HG03139 (cell line): ENCODE results near the gene MYL12B.
A peak's percentile ranks its signal among the peaks of the same experiment; 100 is the strongest.
"Not testable (repeated sequence)": the region's sequence is repeated elsewhere in the genome, so short reads cannot be mapped to it uniquely, and the experiment has no call there.

ENCODE experiments used
- ATAC-seq: cut with Tn5 transposase; IDR thresholded peaks from one replicate; pipeline ENCODE4 v1.9.1; 2021; ENCODE audit not compliant: unreplicated experiment

The MYL12B gene

DNA sequence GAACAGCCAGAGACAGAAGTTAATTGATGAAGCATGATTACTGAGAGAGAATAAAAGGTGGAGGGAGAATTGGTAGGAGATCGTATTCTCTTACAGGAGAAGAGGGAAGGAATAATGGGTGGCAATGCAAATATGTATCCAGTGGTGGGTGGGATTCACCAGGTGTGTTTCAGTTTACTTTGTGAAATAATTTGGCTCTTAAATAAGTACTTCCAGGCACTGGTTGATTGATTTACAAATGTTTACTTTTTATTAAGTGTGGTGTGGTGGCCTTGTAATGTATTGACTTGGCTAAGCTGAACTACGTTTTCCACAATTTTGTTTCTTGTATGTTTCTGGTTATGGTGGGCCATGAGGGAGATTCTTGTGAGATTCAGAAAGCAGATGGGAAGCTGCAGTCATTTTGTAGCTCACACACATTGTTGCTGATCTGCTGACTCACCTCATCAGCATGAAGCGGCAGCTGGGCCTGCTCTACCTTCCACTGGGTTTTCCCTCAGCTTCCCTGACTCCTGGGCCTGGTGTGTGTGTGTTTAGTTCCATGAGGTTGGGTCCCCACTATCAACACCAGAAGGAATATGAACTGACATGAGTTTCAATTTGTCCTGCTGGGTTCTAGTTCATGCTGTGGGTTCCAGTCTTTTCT is 32.6 kb downstream of the MYL12B start:
- ATAC-seq, result no peak

DNA sequence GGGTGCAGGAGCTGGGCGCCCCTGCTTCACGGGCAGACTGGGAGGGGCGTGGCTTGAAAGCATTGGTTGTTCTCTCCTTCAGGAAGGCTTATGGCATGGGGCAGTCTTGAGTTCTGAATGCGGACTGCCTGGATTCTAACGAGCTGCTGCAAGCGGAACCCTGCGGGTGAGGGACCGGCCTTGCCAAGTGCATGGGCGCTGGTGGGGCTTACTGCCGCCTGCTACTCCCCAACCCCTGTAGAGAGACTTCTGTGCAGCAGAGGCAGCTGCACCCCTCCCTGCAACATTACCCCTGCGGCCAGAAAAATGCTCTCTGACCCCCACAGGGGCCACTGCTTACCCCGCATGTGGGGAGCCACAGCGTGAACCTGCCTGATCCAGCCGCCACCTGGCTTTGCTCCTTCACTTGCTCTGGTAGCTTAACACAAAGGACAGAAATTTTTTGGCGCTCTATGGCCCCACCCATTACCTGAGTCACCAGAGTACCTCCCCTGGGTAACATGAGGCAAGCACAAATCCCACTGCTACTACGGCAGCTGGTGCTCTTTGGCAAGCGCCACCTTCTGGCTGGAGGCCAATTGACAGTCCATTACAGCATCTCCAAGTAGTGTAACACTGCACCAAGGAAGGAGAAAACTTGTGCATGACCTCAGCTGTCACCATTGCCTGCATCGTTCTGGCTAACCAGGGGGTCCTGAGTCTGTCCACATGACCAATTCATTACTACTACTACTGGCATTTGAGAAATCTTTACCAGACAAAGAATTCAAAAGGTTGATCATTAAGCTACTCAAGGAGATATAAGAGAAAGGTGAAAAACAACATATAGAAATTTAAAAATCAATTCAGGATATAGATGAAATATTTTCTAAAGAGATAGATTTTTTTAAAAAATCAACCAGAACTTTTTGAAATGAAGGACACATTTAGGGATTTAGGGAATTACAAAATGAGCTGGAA is 35.4 kb downstream of the MYL12B start:
- peak; percentile 100 for ATAC-seq

DNA sequence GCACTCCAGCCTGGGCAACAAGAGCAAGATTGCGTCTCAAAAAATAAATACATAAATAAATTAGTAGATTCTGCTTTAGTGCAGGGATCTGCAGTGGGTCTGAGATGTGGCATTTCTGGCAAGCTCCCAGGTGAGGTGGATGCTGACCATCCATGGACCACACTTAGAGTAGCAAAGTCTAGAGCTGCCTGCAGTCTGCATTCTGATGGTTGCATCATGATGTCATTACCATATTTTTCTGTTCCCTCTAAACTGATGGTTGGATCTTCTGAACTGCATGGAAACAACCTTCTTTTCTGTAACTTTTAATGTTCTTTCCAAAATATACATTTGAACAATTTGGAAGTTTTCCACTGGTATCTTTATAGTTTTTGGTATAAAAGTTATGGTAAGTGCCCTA is 42.9 kb downstream of the MYL12B start:
- no peak for ATAC-seq

DNA sequence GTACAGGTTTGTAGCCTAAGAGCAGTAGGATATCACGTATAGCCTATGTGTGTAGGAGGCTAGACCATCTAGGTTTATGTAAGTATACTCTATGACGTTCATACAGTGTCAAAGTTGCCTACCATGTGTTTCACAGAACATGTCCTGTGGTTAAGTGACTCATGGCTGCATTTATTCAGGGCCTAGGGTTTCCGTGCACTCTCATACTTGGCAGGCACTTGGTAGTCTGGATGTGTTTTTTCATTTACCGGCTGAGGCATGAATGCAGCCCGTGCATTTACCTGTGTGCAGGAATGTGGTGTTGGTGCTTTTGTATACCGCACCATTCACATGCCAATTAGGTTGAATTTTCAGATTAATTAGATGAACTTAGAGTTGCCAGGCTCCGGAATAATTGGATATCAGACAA is 43.4 kb downstream of the MYL12B start:
- ATAC-seq, result no peak

DNA sequence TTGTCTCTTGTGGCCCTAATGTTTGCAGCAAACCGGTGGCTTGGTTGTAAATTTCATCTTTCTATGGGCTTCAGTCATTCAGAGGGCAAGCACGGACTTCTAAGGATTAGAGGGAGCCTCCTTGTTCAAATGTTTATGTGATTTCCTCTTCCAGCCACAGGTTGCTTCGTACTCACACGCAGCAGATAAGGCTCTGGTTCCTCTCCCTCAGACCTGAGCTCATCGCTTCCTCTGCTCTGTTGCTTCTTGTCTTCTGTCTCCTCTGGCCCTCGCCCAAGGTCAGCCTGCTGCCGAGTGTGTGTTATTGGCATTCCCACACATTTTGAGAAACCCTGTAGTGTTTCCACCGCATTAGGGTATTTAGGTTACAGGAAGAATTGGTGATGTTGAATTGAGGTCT is 44.0 kb downstream of the MYL12B start:
- ATAC-seq, result no peak

DNA sequence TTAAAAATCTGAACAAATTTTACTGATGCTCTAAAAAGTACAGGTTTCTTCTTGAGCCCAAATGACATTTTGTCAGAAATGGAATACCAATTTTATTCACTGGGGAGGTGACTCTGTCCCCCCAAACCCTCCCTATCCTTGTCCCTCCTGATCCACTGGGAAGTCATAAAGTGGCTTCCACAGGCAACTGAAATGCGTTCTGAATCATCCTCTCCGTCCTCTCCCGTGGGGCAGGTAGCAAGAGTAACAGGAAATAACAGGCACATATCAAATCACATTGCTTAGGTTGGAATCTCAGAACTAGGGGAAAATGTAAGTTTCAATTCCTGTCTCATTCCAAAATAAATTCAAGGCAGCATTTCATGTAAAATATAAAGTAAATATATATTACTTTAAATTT is 44.5 kb downstream of the MYL12B start:
- no peak for ATAC-seq

DNA sequence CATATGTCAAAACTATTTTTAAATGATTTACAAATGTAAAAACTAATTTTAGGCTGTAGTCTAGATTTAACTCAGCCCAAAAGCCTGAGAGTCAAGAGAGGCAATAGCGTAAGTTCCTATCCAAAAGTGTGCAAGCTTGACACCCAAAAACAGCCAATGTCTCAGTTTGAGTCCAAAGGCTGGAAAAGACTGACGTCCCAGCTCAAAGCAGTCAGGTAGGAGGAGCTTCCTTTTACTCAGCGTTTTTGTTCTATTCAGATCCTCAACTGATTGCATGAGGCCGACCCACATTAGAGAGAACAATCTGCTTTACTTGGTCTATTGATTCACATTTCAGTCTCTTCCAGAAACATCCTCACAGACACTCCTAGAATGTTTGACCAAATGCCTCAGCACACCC is 51.8 kb downstream of the MYL12B start:
- no peak for ATAC-seq

DNA sequence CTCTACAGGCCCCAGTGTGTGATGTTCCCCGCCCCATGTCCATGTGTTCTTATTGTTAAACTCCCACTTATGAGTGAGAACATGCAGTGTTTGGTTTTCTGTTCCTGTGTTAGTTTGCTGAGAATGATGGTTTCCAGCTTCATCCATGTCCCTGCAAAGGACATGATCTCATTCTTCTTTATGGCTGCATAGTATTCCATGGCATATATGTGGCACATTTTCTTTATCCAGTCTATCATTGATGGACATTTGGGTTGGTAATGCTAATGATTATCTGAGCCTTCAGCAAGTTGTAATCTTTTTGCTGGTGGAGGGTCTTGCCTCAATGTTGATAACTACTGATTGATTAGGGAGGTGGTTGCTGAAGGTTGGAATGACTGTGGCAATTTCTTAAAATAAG is 53.4 kb downstream of the MYL12B start:
- ATAC-seq, result not testable (repeated sequence)

DNA sequence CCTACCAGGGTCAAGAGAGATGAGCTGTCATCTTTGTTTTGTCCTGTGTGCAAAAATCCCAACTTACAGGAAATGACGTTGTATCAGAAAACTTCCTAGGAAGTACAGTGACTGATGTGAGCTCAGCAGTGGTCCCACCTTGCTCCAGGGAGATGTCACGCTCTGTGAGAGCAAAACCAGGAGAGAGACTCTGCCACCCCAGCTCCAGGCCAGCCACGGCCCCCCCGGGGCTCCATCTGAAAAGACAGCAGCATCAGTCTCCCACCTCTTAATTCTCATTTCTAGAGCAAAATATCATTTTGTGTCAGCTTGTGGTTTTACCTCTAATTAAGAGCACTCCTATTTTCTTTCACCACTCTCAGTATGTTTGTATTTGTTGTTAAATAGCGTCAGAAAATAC is 57.5 kb downstream of the MYL12B start:
- ATAC-seq, result no peak

DNA sequence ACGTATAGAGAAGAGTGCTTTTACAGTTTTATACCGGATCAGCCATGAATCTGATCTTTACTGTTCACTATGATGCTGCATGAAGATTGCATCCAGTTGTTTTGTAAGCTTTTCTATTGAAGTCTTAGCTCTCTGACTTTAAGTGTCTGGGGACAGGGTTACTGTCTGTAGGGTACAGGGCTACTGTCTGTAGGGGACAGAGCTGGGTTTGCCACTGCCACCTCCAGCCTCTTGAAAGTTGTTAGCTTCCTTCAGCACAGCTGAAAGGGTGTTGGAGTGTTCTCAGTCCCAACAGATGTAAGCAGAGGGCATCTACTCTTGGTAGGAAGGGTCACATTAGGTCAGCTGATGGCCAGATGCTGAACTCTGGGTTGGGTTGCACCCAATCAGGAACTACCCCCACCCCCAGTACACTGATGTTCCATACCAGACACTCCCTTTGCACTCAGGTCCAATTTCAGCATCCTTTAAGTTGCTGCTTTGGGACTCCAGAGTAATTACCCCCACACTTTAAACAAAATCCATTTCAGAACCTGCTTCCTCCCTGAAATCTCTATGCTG is 58.0 kb downstream of the MYL12B start:
- no peak for ATAC-seq

DNA sequence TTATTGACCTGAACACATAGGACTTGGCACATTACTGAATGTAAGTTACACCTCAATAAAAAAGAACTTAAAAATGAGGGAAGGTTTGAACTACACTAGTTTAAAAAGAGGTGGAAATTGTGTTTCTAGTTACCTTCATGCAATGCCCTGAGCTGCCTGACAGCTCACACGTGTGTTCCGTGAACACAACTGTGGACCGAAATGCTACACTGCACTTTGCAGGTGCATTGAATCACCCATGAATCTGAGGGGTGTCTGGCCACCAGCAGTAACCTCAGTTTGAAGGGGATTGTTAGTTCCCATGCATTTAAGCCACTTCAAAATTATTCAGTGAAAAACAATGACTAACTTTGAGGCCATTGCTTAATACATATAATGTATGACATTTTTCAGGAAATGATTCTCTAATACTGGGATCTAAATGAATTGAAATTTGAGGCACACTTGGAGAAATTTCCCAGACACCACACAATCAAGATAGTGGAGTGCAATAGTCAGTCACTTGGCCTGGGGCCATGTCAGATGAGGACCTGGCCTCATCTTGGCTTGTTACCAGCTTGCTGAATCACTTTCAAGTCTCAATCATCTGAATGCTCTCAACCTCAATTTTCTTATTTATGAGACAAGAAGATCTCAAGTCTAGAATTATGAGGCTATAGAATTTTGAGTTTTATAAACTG is 59.3 kb downstream of the MYL12B start:
- no peak for ATAC-seq

DNA sequence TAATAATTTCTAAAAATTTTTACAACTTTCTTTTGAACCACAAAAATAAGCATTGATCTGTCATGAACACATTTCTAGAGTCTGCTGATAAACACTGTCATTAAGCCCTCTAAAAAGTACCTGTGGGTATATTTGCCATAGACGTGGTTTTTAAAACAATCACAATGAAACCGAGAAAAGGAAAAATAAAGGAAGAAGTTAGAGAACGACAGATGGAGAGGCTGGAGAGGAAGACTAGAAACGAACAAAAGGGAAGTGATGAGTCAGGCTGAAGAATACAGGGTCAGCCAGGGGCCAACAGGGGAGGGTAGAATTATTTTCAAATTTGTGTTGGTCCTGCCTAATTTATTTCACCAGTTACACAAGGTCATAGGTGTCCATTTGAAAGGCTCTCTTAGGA is 62.0 kb downstream of the MYL12B start:
- ATAC-seq, result no peak
